ENCODE data around the gene VOPP1.
"Not testable (repeated sequence)": the region's sequence is repeated elsewhere in the genome, so short reads cannot be mapped to it uniquely, and the experiment has no call there.

Gene VOPP1

DNA sequence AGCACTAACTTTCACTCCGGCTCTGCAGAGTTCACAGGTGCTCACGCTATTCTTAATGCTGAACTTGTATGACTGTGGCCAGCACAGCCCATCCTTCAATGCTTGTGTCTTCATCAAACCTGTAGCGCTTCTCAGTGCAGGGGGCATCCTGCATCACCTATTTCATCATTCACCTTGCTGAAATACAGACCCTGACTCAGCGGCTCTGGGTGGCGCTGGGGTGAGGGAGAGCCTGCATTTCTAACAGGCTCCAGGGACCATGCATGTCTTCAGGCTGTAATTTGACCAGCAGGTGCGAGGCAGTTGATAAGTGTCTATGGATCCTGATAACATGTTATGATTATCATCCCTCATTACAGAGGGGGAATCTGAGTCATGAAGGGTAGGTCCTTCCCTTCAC, 89.3 kb downstream of the VOPP1 start:
- TF ChIP-seq POLR2A (IDR thresholded peaks at IDR 0.05; ENCODE audit: low read length) (no peak), GATA1 (IDR thresholded peaks at IDR 0.05; ENCODE audit: low read depth, low read length) (no peak)
- DNase-seq: peak in 1 of 2 experiments; percentile 21

- no peak for DNase-seq
- TF ChIP-seq POLR2A (IDR thresholded peaks at IDR 0.05; ENCODE audit: low read length) (no peak), GATA1 (IDR thresholded peaks at IDR 0.05; ENCODE audit: low read depth, low read length) (no peak)
Observed at GRCh38 chr7:55481155-55481554, 91.1 kb downstream of the VOPP1 start.

DNA sequence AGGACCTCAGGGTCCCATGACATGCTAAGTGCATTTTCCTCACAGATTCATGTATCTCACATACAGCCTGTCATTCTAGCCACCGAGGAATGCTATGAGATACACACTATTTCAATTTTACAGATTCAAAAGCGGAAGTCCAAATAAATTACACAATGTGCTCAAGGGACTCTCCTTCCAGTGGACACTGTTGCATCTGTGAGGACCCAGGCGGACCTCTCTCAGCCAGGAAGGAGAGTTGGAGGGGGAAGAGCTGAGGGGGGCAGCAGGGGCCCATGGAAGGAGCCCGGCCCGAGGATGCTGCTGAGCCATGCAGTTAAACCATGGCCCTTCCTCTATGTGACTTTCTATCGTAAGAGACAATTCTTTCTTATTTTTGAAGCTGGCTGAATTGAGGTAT, 93.6 kb downstream of the VOPP1 start:
- DNase-seq: no peak
- TF ChIP-seq GATA1 (IDR thresholded peaks at IDR 0.05; ENCODE audit: low read depth, low read length) (no peak), POLR2A (IDR thresholded peaks at IDR 0.05; ENCODE audit: low read length) (no peak)

DNA sequence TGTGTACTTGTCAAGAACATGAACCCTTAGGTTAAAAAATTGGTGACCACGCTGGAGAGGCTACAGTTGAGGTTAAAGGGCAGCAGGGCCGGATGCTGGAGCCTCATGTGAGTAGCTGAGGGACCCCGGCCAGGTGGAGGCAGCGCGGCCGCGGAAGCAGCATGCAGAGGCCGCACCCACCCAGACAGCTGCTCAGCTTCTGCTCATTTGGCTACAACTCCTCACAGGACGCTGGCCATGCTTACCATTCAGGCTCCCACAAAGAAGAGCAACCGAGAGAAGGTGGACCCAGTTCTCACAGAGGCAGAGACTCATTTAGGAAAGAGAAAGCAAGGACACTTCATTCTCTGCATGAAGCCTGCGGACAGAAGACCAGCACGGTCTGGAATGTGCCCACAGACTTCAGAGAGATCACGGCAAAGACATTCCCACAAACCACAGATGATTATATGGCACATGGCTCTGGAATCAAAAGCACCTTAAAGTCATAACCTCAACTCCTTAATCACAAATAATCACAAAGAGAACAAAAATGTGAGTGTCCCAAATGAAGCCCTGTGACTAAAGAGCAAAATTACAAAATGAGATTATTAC, 94.4 kb downstream of the VOPP1 start:
- no peak for DNase-seq
- no peak for TF ChIP-seq GATA1 (IDR thresholded peaks at IDR 0.05; ENCODE audit: low read depth, low read length)
- TF ChIP-seq POLR2A (IDR thresholded peaks at IDR 0.05; ENCODE audit: low read length): no peak

DNA sequence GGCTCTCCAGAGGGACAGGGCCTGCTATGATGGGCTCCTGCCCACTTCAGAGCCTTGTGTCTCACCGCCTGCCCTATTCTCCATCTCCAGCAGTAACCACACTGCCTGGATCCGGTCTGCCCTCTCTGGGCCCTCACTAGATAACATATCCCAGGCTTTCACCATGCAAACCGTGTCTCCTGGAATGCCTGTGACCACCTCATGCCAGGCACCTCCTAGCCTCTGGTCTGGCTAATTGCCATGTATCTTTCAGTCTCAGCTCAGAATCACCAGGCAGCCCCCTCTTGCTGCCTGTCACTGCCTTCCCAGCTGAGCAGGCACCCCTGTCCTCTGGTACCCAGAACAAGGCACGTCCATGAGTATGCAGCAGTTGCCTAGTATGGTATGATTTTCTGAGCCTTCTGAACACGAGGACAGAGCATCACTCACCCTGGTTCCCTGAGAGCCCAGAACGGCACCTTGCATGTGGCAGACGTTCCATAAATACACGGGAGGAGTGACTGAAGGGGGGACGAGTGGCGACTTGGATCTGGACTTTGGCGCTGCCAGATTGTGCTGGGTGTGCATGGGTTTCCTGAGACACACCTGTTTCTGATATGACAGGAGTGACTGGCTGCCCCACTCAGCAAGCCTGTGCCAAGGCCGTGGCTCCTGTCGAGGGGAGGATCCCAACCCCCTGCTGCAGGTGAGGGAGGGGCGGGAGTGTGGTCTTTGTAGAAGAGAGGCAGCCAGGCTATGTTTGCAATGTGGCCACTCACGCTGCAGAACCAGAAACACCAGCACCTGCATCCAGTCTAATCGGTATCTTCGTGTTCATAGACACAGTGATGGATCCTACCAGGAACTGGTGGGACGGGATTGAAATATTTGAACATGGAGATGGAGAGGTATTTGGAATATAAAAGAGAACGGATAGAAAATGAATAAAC, 95.2 kb downstream of the VOPP1 start:
- no peak for DNase-seq
- TF ChIP-seq GATA1 (IDR thresholded peaks at IDR 0.05; ENCODE audit: low read depth, low read length) (no peak), POLR2A (IDR thresholded peaks at IDR 0.05; ENCODE audit: low read length) (no peak)

- TF ChIP-seq GATA1 (IDR thresholded peaks at IDR 0.05; ENCODE audit: low read depth, low read length) (no peak), POLR2A (IDR thresholded peaks at IDR 0.05; ENCODE audit: low read length) (no peak)
- no peak for DNase-seq
Observed at GRCh38 chr7:55475855-55476803, 96.2 kb downstream of the VOPP1 start.

- TF ChIP-seq POLR2A (IDR thresholded peaks at IDR 0.05; ENCODE audit: low read length): no peak
- no peak for TF ChIP-seq GATA1 (IDR thresholded peaks at IDR 0.05; ENCODE audit: low read depth, low read length)
- no peak for DNase-seq
Observed at GRCh38 chr7:55474944-55475854, 97.1 kb downstream of the VOPP1 start.

GRCh38 chr7:55473932-55474331, 98.4 kb downstream of the VOPP1 start:
- DNase-seq: no peak
- TF ChIP-seq GATA1 (IDR thresholded peaks at IDR 0.05; ENCODE audit: low read depth, low read length) (no peak), POLR2A (IDR thresholded peaks at IDR 0.05; ENCODE audit: low read length) (no peak)

DNA sequence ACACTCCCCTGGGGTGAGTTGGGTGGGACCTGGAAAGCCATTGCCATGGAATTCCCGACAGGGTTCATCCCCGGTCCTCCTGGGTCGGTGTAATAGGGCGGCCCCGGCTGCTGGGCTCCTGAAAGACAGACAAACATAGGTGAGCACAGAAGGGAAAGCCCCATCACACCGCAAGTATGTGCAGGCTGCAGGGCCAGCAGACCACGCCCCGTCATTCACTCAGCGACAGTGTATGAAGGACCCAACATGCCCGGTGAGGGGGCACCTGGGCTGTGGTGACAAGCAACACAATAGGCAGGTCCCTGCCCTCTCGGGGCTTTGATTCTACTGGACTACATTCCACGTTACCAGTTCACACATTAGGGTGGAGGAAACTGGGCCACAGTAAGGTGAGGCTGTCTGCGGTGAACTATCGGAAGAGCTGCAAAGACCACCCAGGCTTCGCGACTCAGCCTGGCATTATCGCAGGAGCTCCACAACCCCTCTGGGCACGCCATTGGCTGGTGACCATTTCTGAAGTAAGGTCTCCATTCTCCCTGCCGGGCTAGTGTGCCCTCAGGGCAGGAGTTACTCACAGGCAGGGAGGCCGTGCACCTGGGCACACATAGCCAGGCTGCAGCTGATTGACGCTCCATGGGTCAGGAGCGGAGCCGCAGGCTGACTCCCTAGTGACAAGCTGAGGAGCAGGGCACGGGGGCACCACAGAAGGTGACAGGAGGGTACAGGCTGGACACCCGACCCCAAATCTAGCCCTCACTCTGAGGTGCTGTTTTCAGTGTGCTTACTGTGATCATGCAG, 99.2 kb downstream of the VOPP1 start:
- no peak for DNase-seq
- no peak for TF ChIP-seq GATA1 (IDR thresholded peaks at IDR 0.05; ENCODE audit: low read depth, low read length)
- no peak for TF ChIP-seq POLR2A (IDR thresholded peaks at IDR 0.05; ENCODE audit: low read length)

DNA sequence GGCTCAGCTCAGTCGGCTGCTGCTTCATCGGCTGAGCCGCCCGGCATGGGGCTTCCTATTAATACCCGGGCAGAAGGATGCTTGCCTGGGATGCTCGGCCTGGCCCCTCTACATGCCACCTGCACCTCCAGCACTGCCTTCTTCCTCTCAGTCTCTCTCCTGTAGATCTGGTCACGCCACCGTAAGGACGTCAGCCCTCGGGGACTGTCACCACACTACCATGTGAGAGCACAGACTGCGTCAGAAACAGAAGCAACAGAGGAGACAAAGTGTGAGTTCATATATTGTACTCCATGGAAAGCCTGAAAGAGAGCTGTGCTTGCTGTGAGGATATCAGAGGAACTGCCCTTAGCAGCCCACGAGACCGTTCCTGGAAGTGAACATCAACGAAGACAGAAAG, 99.9 kb downstream of the VOPP1 start:
- DNase-seq: not testable (repeated sequence)

DNA sequence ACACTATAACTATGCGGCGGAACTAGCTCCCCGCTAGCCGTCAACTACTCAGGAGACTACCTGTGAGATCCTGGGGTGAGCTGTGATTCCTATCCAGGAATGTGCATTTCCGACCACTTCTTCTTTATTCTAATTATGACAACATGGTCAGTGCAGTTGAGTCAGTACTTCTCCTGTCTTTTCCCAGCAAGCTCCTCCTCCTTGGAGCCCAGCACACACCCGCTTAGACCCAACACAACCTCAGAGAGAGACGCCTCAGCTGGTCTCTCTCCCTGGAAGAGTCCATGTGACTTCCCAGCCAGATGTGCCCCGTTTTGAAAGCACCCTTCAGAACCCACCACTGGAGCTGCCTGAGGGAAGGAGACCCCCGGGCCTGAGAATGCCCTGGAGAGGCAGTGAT, 100.7 kb downstream of the VOPP1 start:
- not testable (repeated sequence) for DNase-seq

- no peak for DNase-seq
- TF ChIP-seq POLR2A (IDR thresholded peaks at IDR 0.05; ENCODE audit: low read length) (no peak), GATA1 (IDR thresholded peaks at IDR 0.05; ENCODE audit: low read depth, low read length) (no peak)
Observed at GRCh38 chr7:55470261-55470660, 102.0 kb downstream of the VOPP1 start.

Measured in erythroblast (primary cell).